GM21786 (cell line): ENCODE results near the gene QRFP.

Experiments
- ATAC-seq: cut with Tn5 transposase; IDR thresholded peaks from one replicate; pipeline ENCODE4 v1.9.1; 2021; ENCODE audit not compliant: unreplicated experiment

Gene QRFP, protein sequence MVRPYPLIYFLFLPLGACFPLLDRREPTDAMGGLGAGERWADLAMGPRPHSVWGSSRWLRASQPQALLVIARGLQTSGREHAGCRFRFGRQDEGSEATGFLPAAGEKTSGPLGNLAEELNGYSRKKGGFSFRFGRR

GRCh38 chr9:130896233-130897014 lies at the start of gene QRFP:
QRFP (minus strand) TSS chr9:130896812; CDS start chr9:130893838, 2,974 bp downstream.
- no peak for ATAC-seq

DNA sequence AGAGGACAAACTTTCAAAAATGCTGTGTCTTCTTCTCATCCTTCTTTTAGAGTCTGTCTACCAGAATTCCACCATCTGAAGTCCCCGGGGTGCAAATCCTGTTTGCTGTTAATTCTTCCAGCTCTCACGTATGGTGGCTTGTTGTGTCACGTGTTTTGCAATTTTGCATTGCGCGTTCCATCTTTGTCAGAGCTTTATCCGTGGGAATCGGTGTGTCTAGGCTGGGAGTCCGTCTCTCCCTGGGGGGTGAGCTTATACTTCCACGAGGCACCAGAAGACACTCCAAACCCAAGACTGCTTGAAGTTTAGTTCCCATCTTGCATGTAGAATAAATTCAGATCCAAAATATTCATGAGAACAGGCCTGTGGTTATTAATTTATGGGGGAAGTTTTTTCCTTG lies 48.6 kb upstream of the QRFP start:
- no peak for ATAC-seq

DNA sequence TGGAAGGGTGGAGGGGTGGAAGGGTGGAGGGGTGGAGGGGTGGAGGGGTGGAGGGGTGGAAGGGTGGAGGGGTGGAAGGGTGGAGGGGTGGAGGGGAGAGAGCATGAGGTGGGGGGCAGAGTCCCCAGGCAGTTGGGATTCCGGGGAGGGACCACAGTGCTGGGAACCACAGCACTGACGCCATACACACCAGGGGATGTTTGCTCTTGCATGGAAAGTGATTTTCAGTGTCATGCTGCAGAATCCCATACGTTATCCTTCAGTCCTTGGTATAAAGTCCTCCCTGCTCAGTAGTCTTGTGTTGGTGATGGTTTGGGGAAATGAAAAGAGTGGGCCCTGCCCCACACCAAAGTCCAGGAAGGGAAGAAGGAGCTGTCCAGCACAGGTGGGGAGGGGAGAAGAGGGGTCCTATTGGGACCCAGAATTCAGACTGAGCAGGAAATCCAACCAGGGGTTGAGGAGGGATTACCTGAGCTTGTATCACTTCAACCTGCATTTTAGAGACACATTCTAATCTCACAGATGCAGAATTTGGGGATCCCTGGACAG lies 48.0 kb upstream of the QRFP start:
- no peak for ATAC-seq

DNA sequence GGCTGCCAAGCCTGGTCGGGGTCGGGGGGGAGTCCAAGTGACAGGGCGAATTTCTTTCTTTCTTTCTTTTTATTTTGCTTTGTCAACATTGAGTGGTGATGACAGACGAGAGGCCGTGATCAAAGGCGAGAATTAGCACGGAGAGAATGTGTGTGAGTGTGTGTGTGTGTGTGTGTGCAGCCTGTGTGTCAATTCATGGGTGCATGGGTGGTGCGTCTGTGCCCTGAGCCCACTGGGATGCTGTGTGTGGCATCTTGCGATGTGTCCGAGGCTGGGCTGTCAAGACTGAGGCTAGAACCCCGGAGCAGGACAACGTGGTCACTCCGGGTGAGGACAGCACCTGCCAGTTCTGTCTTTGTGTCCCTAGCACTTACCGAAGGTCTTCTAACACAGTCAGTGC lies 47.2 kb upstream of the QRFP start:
- no peak for ATAC-seq

GRCh38 chr9:130943221-130943620 lies 46.6 kb upstream of the QRFP start:
- ATAC-seq, result no peak

- ATAC-seq, result no peak
Observed at GRCh38 chr9:130942679-130943078, 46.1 kb upstream of the QRFP start.

DNA sequence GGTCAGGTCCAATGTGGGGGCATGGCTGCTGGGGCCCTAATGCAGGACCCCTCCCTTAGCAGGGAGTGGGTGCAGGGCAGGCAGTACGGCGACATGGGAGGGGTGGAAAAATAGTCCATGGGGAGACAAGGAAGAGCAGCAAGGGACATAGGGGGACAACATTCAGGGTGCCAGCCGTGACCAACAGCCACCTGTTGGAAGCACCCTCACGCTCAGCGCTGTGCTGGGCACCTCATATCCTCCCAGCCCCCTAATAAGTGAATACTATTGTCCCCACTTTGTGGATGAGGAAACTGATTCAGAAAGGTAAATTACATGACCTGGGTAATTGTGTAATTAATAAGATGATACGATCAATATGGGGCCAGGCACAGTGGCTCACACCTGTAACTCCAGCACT lies 45.5 kb upstream of the QRFP start:
- no peak for ATAC-seq

DNA sequence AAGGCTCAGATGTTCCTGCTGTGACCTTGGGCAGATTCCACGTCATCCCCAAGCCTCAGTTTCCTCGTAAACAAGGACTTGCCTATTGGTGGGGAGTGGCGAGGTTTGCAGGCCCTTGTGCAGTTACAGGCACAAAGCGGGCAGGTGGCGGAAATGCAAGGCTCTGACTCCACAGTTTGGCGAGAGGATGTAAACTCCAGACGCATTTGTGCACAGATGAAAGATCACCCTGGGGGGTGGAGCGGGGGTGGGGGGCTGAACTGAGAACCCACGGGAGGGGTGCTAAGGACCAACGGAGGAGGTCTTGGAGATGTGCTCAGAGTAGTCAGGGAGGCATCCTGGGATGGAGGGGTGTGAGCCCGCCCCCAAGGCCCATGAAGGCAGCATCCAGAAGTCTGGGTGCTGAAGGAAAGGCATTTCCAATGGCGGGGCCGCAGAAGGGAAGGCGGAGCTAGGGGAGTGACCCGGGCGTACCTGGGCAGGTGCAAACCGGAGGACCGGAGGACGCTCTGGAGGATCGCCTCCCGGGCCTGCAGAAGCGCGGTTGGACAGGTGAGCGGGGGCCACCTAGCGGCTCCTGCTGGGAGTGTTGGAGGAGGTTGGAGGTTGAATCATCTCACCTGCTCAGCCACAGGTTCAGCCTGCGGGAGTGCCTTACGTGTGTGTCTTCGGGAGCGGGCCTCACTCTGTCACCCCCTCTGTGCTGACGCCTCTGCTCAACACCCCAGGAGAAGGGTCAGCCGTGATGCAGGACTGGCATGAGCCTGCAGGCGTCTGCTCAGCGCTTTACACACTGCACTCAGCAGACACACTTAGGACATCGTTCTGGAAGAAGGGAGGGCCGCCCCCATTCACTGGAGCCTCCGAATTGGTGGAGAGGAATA lies 44.3 kb upstream of the QRFP start:
- ATAC-seq, result no peak

GRCh38 chr9:130940027-130940549 lies 43.5 kb upstream of the QRFP start:
- ATAC-seq, result no peak

DNA sequence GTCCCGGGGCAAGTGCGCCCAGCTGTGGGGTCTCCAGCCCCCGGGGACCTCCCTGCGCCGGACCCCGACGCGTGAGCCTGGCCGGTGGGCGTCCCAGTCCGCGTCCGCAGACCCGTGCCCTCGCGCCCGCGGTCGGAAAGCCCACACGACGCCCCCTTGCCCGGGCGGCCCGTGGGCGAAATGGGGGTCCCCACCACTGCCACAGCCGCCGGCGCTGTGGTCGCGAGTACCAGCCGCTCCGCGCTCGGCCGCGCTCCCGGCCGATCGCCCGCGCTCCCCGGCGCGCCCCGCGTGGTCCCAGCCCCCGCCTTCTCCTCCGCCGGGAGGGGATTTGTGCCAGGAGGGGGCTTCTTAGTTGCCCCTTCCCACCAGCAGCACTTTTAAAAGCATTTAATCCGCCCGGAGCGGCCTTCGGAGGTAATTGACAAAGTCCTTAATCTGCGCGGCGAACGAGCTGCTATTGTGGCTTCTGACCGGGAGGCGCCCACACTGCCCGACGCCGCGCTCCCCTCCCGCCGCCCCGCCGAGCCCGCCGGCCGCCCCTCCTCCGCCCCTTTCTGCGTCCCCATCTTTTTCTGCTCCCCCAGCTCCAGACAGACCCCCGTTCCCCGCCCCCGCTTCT lies 42.9 kb upstream of the QRFP start:
- ATAC-seq, result no peak

DNA sequence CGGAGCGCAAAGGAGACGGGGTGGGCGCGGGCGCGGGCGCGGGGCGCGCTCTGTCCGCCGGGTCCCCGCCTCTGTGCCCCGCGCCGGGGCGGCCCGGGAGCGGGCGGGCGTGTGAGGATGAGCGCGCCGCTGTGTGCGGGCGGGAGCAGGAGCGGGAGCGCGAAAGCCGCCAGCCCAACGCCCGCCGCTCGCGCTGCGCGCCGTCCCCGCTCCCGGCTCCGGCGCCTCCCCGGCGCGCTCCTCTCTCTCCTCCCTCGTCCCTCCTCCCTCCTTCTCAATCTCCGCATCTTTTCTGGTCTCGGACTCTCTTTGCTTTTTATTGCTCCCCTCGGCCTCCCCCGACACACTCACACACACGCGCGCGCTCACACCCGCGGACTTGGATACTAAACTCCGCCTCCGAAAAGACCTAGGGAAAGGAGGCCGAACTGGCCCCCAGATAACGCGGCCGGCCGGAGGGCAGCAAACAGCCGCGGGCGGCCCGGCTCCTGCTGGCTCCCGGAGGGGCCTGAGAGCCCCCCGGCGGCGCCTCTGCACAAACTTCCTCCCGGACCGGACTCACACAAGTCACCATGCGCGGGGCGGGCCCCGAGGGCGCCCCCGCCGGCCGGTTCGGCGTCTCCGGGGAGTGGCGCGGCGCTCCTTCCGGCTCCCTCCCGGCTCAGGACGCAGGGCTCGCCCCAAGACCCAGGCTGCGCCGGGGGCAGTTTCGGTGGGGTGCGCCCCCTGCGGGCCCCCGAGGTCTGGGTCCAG lies 42.2 kb upstream of the QRFP start, which contains the start of gene FIBCD1:
Gene FIBCD1, minus strand, starts transcription at position 596 of the 753 bp plus-strand sequence. CDS start 640 bp downstream, outside the sequence.
- no peak for ATAC-seq

- ATAC-seq, result no peak
Observed at GRCh38 chr9:130938184-130938651, 41.6 kb upstream of the QRFP start.

GRCh38 chr9:130937146-130938076 lies 40.8 kb upstream of the QRFP start:
- ATAC-seq, result no peak

DNA sequence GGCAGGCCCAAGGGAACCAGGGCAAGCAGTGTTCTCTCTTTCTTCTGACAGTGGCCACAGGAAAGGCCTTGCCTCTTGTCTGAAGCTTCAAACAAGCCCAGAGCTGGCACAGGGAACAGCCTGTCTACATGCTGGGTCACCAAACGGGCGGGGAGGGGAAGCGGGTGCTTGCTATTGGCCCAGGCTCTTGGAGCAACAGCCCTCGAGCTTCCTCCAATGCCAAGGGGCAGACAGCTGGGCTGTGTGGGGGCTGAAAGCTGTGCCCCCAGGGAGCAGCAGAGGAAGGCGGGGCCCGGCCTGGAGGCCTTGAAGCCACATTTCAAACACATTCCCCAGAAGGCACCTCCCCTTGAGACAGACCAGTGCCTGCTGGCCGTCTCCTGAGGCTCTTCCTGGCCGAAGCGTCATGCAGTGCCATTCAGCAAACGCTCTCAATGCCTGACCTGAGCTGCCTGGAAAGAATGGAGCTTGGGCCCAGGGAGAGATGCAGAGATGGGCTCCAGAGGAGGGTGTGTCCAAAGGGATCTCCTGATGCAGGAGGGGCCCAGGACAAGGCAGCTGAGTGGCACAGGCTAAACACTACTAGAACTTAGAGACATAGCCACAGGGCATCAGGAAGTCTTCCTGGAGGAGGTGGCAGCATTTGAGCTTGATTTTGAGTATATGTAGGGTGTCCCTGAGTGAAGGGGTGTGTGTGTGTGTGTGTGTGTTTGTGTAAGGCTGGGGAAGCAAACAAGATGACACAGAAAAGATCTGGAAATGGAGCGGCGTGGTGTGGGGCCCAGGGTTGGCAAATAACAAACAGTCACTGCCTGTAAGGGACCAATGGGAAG lies 39.9 kb upstream of the QRFP start:
- ATAC-seq, result no peak

DNA sequence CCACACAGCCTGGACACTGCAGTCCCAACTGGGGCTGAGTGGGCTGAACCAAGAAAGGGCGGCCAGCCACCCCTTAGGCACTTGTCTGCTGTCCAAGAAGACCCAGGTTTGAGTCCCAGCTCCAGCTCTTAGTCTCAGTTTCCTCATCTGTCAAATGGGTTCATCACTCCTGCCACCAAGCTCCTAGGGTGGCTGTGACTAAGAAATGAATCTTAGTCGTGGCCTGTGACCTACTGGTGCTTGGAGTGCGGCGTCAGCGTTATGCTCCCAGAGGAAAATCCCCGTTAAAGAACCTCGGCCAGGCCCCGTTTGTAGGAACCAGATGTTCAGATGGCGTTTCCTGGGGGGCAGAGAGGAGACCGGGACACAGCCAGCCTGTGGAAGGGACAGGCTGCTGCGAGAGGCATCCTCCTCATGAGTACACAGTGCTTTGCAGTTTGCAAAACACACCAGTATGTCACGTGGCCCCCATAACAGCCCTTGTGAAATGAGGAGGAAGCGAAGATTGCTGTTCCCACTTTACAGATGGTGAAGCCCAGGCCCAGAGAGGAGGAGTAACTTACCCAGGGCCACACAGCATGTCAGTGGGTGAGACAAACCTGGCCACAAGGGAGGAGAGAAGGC lies 39.1 kb upstream of the QRFP start:
- no peak for ATAC-seq

GRCh38 chr9:130934702-130935647 lies 38.4 kb upstream of the QRFP start:
- no peak for ATAC-seq
